GM12864 (cell line): ENCODE results near the gene FERMT3.

Experiments used
- DNase-seq: peaks from one replicate; pipeline ENCODE4 v3.0.0-alpha.2; 2011; ENCODE audit warnings: low read depth
- H3K4me3 ChIP-seq: 2 replicates; pipeline ENCODE4 v1.5.1; 2011; ENCODE audit warnings: mild to moderate bottlenecking, low read depth, low read length, control low read depth
- CTCF ChIP-seq: IDR thresholded peaks from 2 replicates; pipeline ENCODE4 v1.5.1; 2011; ENCODE audit warnings: low read depth, mild to moderate bottlenecking, moderate library complexity, low read length, control low read depth, inconsistent platforms; ENCODE audit errors: missing control alignments

FERMT3 gene

GRCh38 chr11:64211181-64211872, 4.8 kb downstream of the FERMT3 start:
- H3K4me3 ChIP-seq: no peak overlapping the region
- no peak for DNase-seq
- TF ChIP-seq CTCF: no peak

GRCh38 chr11:64216879-64217278, 10.4 kb downstream of the FERMT3 start:
- no peak for DNase-seq
- no peak overlapping the region for H3K4me3 ChIP-seq
- peak; percentile 8 for TF ChIP-seq CTCF

- TF ChIP-seq CTCF: no peak
- no peak overlapping the region for H3K4me3 ChIP-seq
- no peak for DNase-seq
Observed at GRCh38 chr11:64218628-64219353, 12.3 kb downstream of the FERMT3 start.

GRCh38 chr11:64219354-64219684, 12.8 kb downstream of the FERMT3 start:
- no peak for TF ChIP-seq CTCF
- no peak for DNase-seq
- no peak overlapping the region for H3K4me3 ChIP-seq

- H3K4me3 ChIP-seq: no peak overlapping the region
- no peak for DNase-seq
- no peak for TF ChIP-seq CTCF
Observed at GRCh38 chr11:64219755-64220154, 13.2 kb downstream of the FERMT3 start.

GRCh38 chr11:64220271-64220670, 13.8 kb downstream of the FERMT3 start:
- no peak for TF ChIP-seq CTCF
- H3K4me3 ChIP-seq: no peak overlapping the region
- no peak for DNase-seq

- no peak overlapping the region for H3K4me3 ChIP-seq
- no peak for TF ChIP-seq CTCF
- no peak for DNase-seq
Observed at GRCh38 chr11:64220798-64221197, 14.3 kb downstream of the FERMT3 start.
